Smooth muscle cell (in vitro differentiated cells): ENCODE measurements around the gene MED17. TPM values are rescaled to one million over a fixed set of nuclear protein-coding genes. Genes with fewer than 3 reads are reported as not detected.

Source experiments
- DNase-seq: peaks from one replicate; lab custom pipeline; 2025; ENCODE audit not compliant: unreplicated experiment; lab: John Stamatoyannopoulos, UW
- H2AFZ ChIP-seq: fragments of 200-600 bp; sonication (generic); 2 replicates; pipeline ENCODE4 v1.6.0; 2016; ENCODE audit warnings: antibody characterized with exemption, low read depth, mild to moderate bottlenecking
- H3F3A ChIP-seq: fragments of 200-600 bp; sonication (generic); 2 replicates; pipeline ENCODE4 v1.6.0; 2017; ENCODE audit warnings: antibody characterized with exemption, low read depth
- H3K27ac ChIP-seq: fragments of 200-600 bp; sonication (generic); 2 replicates; pipeline ENCODE4 v1.5.1; 2016; ENCODE audit warnings: low read depth, mild to moderate bottlenecking
- H3K27me3 ChIP-seq: fragments of 200-600 bp; sonication (generic); 2 replicates; pipeline ENCODE4 v1.6.1; 2016; ENCODE audit warnings: low read depth, mild to moderate bottlenecking
- H3K36me3 ChIP-seq: fragments of 200-600 bp; sonication (generic); 2 replicates; pipeline ENCODE4 v1.5.1; 2016; ENCODE audit warnings: low read depth
- H3K4me1 ChIP-seq: fragments of 200-600 bp; sonication (generic); 2 replicates; pipeline ENCODE4 v1.5.1; 2016; ENCODE audit warnings: low read depth
- H3K4me2 ChIP-seq: fragments of 200-600 bp; sonication (generic); 2 replicates; pipeline ENCODE4 v1.6.0; 2016; ENCODE audit warnings: mild to moderate bottlenecking
- H3K4me3 ChIP-seq: fragments of 200-600 bp; sonication (generic); 2 replicates; pipeline ENCODE4 v1.5.1; 2016; ENCODE audit warnings: mild to moderate bottlenecking
- H3K79me2 ChIP-seq: fragments of 200-600 bp; sonication (generic); 2 replicates; pipeline ENCODE4 v1.6.0; 2016; ENCODE audit warnings: low read depth, mild to moderate bottlenecking
- H3K9ac ChIP-seq: fragments of 200-600 bp; sonication (generic); 2 replicates; pipeline ENCODE4 v1.6.0; 2016; ENCODE audit warnings: low read depth
- H3K9me3 ChIP-seq: fragments of 200-600 bp; sonication (generic); replicated peaks from 2 replicates; pipeline ENCODE4 v1.5.1; 2016; ENCODE audit warnings: low read depth
- H4K20me1 ChIP-seq: fragments of 200-600 bp; sonication (generic); 2 replicates; pipeline ENCODE4 v1.6.0; 2016; ENCODE audit warnings: low read depth
- WGBS: methylation state at CpG from one replicate; pipeline ENCODE4 v1.1.7; 2016; ENCODE audit warnings: low lambda C conversion rate; 5-methylcytosine and 5-hydroxymethylcytosine counted together
- polyA plus RNA-seq: library from polyadenylated mRNA; unstranded; fragments of >200 nt; fragmentation: Nextera tagmentation; extraction: Ambion mirVana; gene quantifications from 2 replicates; pipeline ENCODE4 v1.2.1, GENCODE V29; 2016
- total RNA-seq: library from RNA; depleted of rRNA; stranded (reverse); fragments of >200 nt; gene quantifications from 2 replicates; pipeline ENCODE4 v1.2.3, GENCODE V29; 2014
- TF ChIP-seq, protein P1 (sequence below): fragments of 200-600 bp; sonication (generic); IDR thresholded peaks from 2 replicates; pipeline ENCODE4 v1.5.1; 2017; ENCODE audit warnings: borderline replicate concordance, mild to moderate bottlenecking, antibody characterized with exemption; ENCODE audit not compliant: insufficient read depth, poor library complexity, severe bottlenecking

MED17 gene
- total and polyA plus RNA-seq, 2 experiments from 2014 or later = 20.2 to 30.6 TPM

GRCh38 chr11:93821617-93822016, 37.5 kb downstream of the MED17 start:
- peaks cover 10% of the 10 kb centered on the region for H3K4me1 ChIP-seq
- H3K36me3 ChIP-seq = no peaks in the 10 kb centered on the region
- H2AFZ ChIP-seq = no peak overlapping the region
- H3F3A ChIP-seq = no peaks in the 10 kb centered on the region
- WGBS = 92% methylated on average over 2 of the region's 2 CpGs
- no peaks in the 10 kb centered on the region for H3K9me3 ChIP-seq
- H3K9ac ChIP-seq = no peak overlapping the region
- no peak overlapping the region for H3K4me3 ChIP-seq
- no peak for DNase-seq
- no peaks in the 10 kb centered on the region for H3K27me3 ChIP-seq
- TF ChIP-seq, protein P1, sequence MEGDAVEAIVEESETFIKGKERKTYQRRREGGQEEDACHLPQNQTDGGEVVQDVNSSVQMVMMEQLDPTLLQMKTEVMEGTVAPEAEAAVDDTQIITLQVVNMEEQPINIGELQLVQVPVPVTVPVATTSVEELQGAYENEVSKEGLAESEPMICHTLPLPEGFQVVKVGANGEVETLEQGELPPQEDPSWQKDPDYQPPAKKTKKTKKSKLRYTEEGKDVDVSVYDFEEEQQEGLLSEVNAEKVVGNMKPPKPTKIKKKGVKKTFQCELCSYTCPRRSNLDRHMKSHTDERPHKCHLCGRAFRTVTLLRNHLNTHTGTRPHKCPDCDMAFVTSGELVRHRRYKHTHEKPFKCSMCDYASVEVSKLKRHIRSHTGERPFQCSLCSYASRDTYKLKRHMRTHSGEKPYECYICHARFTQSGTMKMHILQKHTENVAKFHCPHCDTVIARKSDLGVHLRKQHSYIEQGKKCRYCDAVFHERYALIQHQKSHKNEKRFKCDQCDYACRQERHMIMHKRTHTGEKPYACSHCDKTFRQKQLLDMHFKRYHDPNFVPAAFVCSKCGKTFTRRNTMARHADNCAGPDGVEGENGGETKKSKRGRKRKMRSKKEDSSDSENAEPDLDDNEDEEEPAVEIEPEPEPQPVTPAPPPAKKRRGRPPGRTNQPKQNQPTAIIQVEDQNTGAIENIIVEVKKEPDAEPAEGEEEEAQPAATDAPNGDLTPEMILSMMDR = no peak
- no peaks in the 10 kb centered on the region for H4K20me1 ChIP-seq
- H3K27ac ChIP-seq = no peak overlapping the region
- no peak overlapping the region for H3K4me2 ChIP-seq
- H3K79me2 ChIP-seq = no peaks in the 10 kb centered on the region

DNA sequence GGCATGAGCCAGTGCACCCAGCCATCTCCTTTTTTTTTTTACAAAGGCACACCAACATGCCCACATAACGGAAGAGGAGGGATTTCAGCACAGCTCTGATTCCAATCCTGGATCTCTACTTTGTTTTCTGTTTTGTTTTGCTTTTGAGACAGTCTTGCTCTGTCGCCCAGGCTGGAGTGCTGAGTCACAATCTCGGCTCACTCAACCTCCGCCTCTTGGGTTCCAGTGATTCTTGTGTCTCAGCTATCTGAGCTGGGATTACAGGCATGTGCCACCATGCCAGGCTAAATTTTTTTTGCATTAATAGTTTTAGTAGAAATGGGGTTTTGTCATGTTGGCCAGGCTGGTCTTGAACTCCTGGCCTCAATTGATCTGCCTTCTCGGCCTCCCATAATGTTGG, 38.3 kb downstream of the MED17 start:
- H3K4me3 ChIP-seq = no peak overlapping the region
- 60% methylated on average over 5 of the region's 5 CpGs for WGBS
- H3F3A ChIP-seq = no peaks in the 10 kb centered on the region
- H3K4me1 ChIP-seq = peaks cover 10% of the 10 kb centered on the region
- H3K27me3 ChIP-seq = no peaks in the 10 kb centered on the region
- no peaks in the 10 kb centered on the region for H3K36me3 ChIP-seq
- DNase-seq = no peak
- no peaks in the 10 kb centered on the region for H3K9me3 ChIP-seq
- H3K9ac ChIP-seq = no peak overlapping the region
- TF ChIP-seq, protein P1 = no peak
- no peak overlapping the region for H3K27ac ChIP-seq
- no peaks in the 10 kb centered on the region for H3K79me2 ChIP-seq
- no peak overlapping the region for H3K4me2 ChIP-seq
- no peak overlapping the region for H2AFZ ChIP-seq
- no peaks in the 10 kb centered on the region for H4K20me1 ChIP-seq

- 98% methylated on average over 4 of the region's 4 CpGs for WGBS
Observed at GRCh38 chr11:93823210-93823609, 39.1 kb downstream of the MED17 start.

DNA sequence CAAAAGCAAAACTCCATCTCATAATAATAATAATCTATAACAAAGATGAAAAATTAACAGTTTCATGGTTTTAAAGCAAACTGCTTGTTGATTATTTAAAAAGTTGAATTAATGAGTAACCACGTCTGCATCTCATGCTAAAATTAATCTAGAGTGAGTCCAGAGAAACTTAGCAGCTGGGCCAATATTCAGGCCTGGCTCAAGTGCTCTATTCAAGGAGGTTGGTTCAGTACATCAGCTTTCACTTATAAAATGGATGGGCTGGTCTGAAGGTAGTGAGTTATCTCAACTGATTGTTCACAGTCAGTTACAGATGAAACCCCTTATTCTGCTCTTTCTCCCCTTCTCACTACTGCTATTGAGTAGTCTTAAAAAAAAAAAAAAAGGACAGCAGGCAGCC, 43.3 kb downstream of the MED17 start:
- no peak overlapping the region for H3K9ac ChIP-seq
- H3K36me3 ChIP-seq = no peaks in the 10 kb centered on the region
- no peaks in the 10 kb centered on the region for H3K9me3 ChIP-seq
- H3K4me3 ChIP-seq = no peak overlapping the region
- WGBS = 96% methylated on average over 1 of the region's 1 CpG
- TF ChIP-seq, protein P1 = no peak
- H3F3A ChIP-seq = no peaks in the 10 kb centered on the region
- no peak overlapping the region for H2AFZ ChIP-seq
- no peak overlapping the region for H3K27ac ChIP-seq
- H3K79me2 ChIP-seq = no peaks in the 10 kb centered on the region
- no peaks in the 10 kb centered on the region for H3K4me1 ChIP-seq
- no peak overlapping the region for H3K4me2 ChIP-seq
- no peaks in the 10 kb centered on the region for H4K20me1 ChIP-seq
- no peak for DNase-seq
- no peaks in the 10 kb centered on the region for H3K27me3 ChIP-seq

More at GRCh38 chr11:93823210-93823609, 39.1 kb downstream of the MED17 start:
- Histone ChIP-seq H3K9me3 (no peaks in the 10 kb centered on the region), H3K79me2 (no peaks in the 10 kb centered on the region), H3K36me3 (no peaks in the 10 kb centered on the region), H2AFZ (no peak overlapping the region), H4K20me1 (no peaks in the 10 kb centered on the region), H3K4me1 (peaks cover 10% of the 10 kb centered on the region), H3K27me3 (no peaks in the 10 kb centered on the region), H3K9ac (no peak overlapping the region), H3K4me3 (no peak overlapping the region), H3K27ac (no peak overlapping the region), H3K4me2 (no peak overlapping the region), H3F3A (no peaks in the 10 kb centered on the region)
- no peak for DNase-seq
- TF ChIP-seq, protein P1 = no peak
